PFSK-1 (cell line): ENCODE results near the gene PAF1.

Experiments
- FOXP2 ChIP-seq: optimal IDR thresholded peaks from 2 replicates; pipeline ENCODE3; 2011; ENCODE audit warnings: borderline replicate concordance, control low read depth, inconsistent platforms; ENCODE audit not compliant: insufficient read depth; ENCODE audit errors: extremely low read length, extremely low read depth
- POLR2AphosphoS5 ChIP-seq: IDR thresholded peaks from 2 replicates; pipeline ENCODE4 v1.6.1; 2012; ENCODE audit warnings: low read depth, mild to moderate bottlenecking, control low read depth, low read length, moderate library complexity
- SIN3A ChIP-seq: IDR thresholded peaks from 2 replicates; pipeline ENCODE4 v1.6.1; 2012; ENCODE audit warnings: mild to moderate bottlenecking, low read length, moderate library complexity, borderline replicate concordance; ENCODE audit not compliant: insufficient read depth

GRCh38 chr19:39347332-39348164 is 43.4 kb downstream of the PAF1 start:
- TF ChIP-seq POLR2AphosphoS5: no peak
- TF ChIP-seq SIN3A: no peak
- TF ChIP-seq FOXP2: no peak
